Keratinocyte (primary cell): ENCODE data around the gene MTMR11. TPM values are rescaled to one million over a fixed set of nuclear protein-coding genes. Genes with fewer than 3 reads are reported as not detected.
"Not testable (repeated sequence)": the region's sequence is repeated elsewhere in the genome, so short reads cannot be mapped to it uniquely, and the experiment has no call there.

Experiments used
- DNase-seq: peaks from one replicate; pipeline ENCODE4 v3.0.0-alpha.2; 2011; ENCODE audit warnings: low read depth, missing footprints, low spot score
- FAIRE-seq: peaks from 2 replicates; lab custom pipeline; 2011; peaks lifted over from hg19 to GRCh38; lab: Jason Lieb, UNC
- H2AFZ ChIP-seq: 2 replicates; pipeline ENCODE4 v1.6.0; 2012; ENCODE audit warnings: low read length, control low read depth, inconsistent platforms; ENCODE audit not compliant: control insufficient read depth
- H3K27ac ChIP-seq: 2 replicates; pipeline ENCODE4 v1.5.1; 2011; ENCODE audit warnings: low read length; ENCODE audit not compliant: control insufficient read depth, insufficient read depth
- H3K27me3 ChIP-seq: 3 replicates; pipeline ENCODE4 v1.6.0; 2011; ENCODE audit warnings: low read length; ENCODE audit not compliant: control insufficient read depth, insufficient read depth; ENCODE audit errors: extremely low read depth
- H3K36me3 ChIP-seq, 2 experiments: 2 replicates in 1 of 2; 3 replicates in 1 of 2; pipeline ENCODE4 v1.5.1; 2011; ENCODE audit warnings: low read length in 2 of 2, mild to moderate bottlenecking in 1 of 2; ENCODE audit not compliant: control insufficient read depth in 2 of 2, insufficient read depth in 2 of 2; ENCODE audit errors: extremely low read depth in 1 of 2
- H3K4me1 ChIP-seq: 3 replicates; pipeline ENCODE4 v1.5.1; 2011; ENCODE audit warnings: low read length; ENCODE audit not compliant: control insufficient read depth, insufficient read depth; ENCODE audit errors: extremely low read depth
- H3K4me2 ChIP-seq: 3 replicates; pipeline ENCODE4 v1.6.0; 2011; ENCODE audit warnings: low read depth, low read length; ENCODE audit not compliant: control insufficient read depth, insufficient read depth; ENCODE audit errors: extremely low read depth
- H3K4me3 ChIP-seq, 3 experiments: fragments of 200-600 bp in 1 of 3; sonication (generic) in 1 of 3; 2 replicates in 2 of 3; 3 replicates in 1 of 3; pipeline ENCODE4 v1.5.1; 2011 to 2016; ENCODE audit warnings: low read length in 3 of 3, mild to moderate bottlenecking in 3 of 3, control low read depth in 2 of 3, inconsistent platforms in 1 of 3, low read depth in 1 of 3, mixed read lengths in 1 of 3, mixed run types in 1 of 3, moderate library complexity in 1 of 3; ENCODE audit not compliant: control insufficient read depth in 2 of 3, insufficient read depth in 2 of 3; ENCODE audit errors: extremely low read depth in 1 of 3
- H3K79me2 ChIP-seq: 2 replicates; pipeline ENCODE4 v1.6.0; 2012; ENCODE audit warnings: low read length; ENCODE audit not compliant: control insufficient read depth, insufficient read depth
- H3K9ac ChIP-seq: 3 replicates; pipeline ENCODE4 v1.6.0; 2011; ENCODE audit warnings: low read length; ENCODE audit not compliant: control insufficient read depth, insufficient read depth; ENCODE audit errors: extremely low read depth
- H3K9me1 ChIP-seq: 3 replicates; pipeline ENCODE4 v1.6.0; 2011; ENCODE audit warnings: low read length; ENCODE audit not compliant: control insufficient read depth, insufficient read depth; ENCODE audit errors: extremely low read depth
- H3K9me3 ChIP-seq: 2 replicates; pipeline ENCODE4 v1.5.1; 2012; ENCODE audit warnings: low read depth, low read length; ENCODE audit not compliant: control insufficient read depth
- H4K20me1 ChIP-seq: 3 replicates; pipeline ENCODE4 v1.6.0; 2011; ENCODE audit warnings: low read length; ENCODE audit not compliant: control insufficient read depth, insufficient read depth; ENCODE audit errors: extremely low read depth
- EZH2 ChIP-seq: IDR thresholded peaks from one replicate; pipeline ENCODE4 v1.6.1; 2012; ENCODE audit warnings: inconsistent platforms, mild to moderate bottlenecking, low read length, moderate library complexity
- dilution Hi-C: fragments of 300-500 bp; cut with MboI; formaldehyde crosslinking; loops from one replicate; pipeline ENCODE4 v1.7.0; 2020; ENCODE audit warnings: low sequenced_read_pairs; ENCODE audit not compliant: extremely low pct_ligation_motif_present
- polyA plus RNA-seq, 5 experiments: library from polyadenylated mRNA; depleted of rRNA in 3 of 5; stranded (reverse) in 3 of 5; stranded (forward) in 1 of 5; unstranded in 1 of 5; fragments of >200 nt; gene quantifications; 1 replicate in 1 of 5; 2 replicates in 3 of 5; 3 replicates in 1 of 5; pipeline versions ENCODE4 v1.2.1 to v1.2.3, GENCODE V29; 2011 to 2012; ENCODE audit warnings: missing spikeins in 2 of 5, low read depth in 1 of 5, low replicate concordance in 1 of 5
- TF ChIP-seq, protein P1 (sequence below), 3 experiments: IDR thresholded peaks in 1 of 3; conservative IDR thresholded peaks in 1 of 3; optimal IDR thresholded peaks in 1 of 3; 2 replicates in 2 of 3; 3 replicates in 1 of 3; pipeline versions ENCODE3 to v1.5.1; 2011; ENCODE audit warnings: low read length in 3 of 3, mild to moderate bottlenecking in 3 of 3, moderate library complexity in 2 of 3, control low read depth in 1 of 3, inconsistent platforms in 1 of 3; ENCODE audit not compliant: insufficient read depth in 2 of 3; ENCODE audit errors: extremely low read depth in 1 of 3

MTMR11 gene
- polyA plus RNA-seq, 1 donor (not counting 4 experiments of a cell fraction or from before 2014, with no cell fraction given) = 11.8 TPM

DNA sequence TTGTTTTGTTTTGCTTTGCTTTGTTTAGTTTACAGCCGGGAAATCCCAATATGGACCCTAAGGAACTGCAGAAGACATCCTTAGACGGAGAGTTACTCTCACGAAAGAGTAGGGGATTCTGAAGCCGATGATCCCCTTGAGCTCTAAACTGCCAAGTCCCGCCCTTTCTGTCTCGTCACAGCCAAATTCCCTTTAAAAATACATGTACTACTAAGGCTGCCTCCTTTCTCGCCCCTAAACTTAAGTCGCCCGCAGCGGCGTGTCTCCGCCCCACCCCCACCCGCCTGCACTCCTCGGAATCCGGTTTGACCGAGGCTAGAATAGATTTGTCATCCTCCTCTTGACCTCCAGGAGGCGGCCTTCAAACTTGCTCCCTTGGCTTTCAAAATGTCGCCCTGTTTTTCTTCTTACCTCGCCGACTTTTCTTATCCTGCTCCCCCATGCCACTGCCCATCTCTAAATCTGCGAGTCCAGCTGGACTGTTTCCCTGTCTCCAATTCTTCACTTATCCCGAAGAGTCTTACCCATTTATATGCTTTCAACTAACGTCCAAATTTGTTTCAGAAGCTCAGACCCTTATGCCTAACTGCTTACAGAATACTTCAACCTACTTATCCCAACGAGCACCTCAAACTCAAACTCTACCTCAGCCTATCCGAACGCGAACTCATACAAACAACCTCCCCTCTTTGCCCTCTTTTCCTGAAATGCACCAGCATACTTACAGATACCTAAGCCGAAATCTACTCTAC lies 48.3 kb downstream of the MTMR11 start:
- DNase-seq (peak; percentile 60), FAIRE-seq (no peak)
- H3K27ac ChIP-seq = peak overlapping the region; percentile 98
- peak overlapping the region; percentile 94 for H2AFZ ChIP-seq
- H3K4me1 ChIP-seq = peaks cover 20% of the 10 kb centered on the region
- no peaks in the 10 kb centered on the region for H3K9me1 ChIP-seq
- dilution Hi-C loops = no loop called here
- no peaks in the 10 kb centered on the region for H3K36me3 ChIP-seq
- H3K4me2 ChIP-seq = peak overlapping the region; percentile 100
- H3K27me3 ChIP-seq = no peaks in the 10 kb centered on the region
- H3K79me2 ChIP-seq = no peaks in the 10 kb centered on the region
- H3K9ac ChIP-seq = peak overlapping the region; percentile 92
- TF ChIP-seq, protein P1, sequence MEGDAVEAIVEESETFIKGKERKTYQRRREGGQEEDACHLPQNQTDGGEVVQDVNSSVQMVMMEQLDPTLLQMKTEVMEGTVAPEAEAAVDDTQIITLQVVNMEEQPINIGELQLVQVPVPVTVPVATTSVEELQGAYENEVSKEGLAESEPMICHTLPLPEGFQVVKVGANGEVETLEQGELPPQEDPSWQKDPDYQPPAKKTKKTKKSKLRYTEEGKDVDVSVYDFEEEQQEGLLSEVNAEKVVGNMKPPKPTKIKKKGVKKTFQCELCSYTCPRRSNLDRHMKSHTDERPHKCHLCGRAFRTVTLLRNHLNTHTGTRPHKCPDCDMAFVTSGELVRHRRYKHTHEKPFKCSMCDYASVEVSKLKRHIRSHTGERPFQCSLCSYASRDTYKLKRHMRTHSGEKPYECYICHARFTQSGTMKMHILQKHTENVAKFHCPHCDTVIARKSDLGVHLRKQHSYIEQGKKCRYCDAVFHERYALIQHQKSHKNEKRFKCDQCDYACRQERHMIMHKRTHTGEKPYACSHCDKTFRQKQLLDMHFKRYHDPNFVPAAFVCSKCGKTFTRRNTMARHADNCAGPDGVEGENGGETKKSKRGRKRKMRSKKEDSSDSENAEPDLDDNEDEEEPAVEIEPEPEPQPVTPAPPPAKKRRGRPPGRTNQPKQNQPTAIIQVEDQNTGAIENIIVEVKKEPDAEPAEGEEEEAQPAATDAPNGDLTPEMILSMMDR (optimal IDR thresholded peaks at IDR 0.05 in 1 of 3, IDR thresholded peaks at IDR 0.05 in 1 of 3, conservative IDR thresholded peaks at IDR 0.05 in 1 of 3; ENCODE audit: extremely low read depth in 1 of 3, insufficient read depth in 2 of 3, low read length in 3 of 3) = peak; percentile 69 to 76 (median 70)
- TF ChIP-seq EZH2 = no peak
- H4K20me1 ChIP-seq = no peaks in the 10 kb centered on the region
- no peaks in the 10 kb centered on the region for H3K9me3 ChIP-seq
- peak overlapping the region; percentile 53 to 88 (median 61) for H3K4me3 ChIP-seq

DNA sequence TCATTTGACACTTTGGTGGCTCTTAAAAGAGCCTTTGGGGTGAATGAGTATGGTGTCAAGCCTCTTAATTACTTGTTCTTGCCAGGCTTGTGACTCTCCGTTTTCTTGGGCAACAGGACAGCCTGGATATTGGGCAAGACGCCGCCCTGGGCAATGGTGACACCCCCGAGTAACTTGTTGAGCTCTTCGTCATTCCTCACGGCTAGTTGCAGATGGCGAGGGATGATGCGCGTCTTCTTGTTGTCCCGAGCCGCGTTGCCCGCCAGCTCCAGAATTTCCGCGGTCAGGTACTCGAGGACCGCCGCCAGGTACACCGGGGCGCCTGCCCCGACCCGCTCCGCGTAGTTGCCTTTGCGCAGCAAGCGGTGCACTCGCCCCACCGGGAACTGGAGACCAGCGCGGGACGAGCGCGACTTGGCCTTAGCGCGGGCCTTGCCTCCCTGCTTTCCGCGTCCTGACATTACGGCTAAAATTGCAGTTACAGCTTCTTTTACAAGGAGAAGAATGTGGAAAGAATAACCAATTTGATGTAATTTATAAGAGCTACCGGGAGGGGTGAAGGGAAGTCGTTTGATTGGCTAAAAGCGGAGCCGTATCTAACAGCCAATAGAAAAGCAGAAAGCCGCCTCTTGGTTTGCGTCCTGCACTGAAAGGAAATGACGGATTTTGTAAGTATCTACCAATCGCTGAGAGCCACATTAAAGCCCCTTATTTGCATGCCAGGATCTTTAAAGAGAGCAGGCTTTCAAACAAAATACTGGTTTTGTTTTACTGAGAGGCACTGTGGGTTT lies 49.0 kb downstream of the MTMR11 start:
- Histone ChIP-seq H3K79me2 (no peaks in the 10 kb centered on the region), H3K9me3 (no peaks in the 10 kb centered on the region), H3K9ac (peak overlapping the region; percentile 92), H3K27me3 (no peaks in the 10 kb centered on the region), H3K9me1 (no peaks in the 10 kb centered on the region), H3K4me3 (peak overlapping the region; percentile 53 to 88 (median 61)), H3K36me3 (no peaks in the 10 kb centered on the region), H3K4me1 (peaks cover 20% of the 10 kb centered on the region), H2AFZ (peak overlapping the region; percentile 49), H3K27ac (peak overlapping the region; percentile 98), H4K20me1 (no peaks in the 10 kb centered on the region), H3K4me2 (peak overlapping the region; percentile 100)
- FAIRE-seq (no peak), DNase-seq (peak; percentile 85)
- dilution Hi-C loops = no loop called here
- TF ChIP-seq, protein P1 (optimal IDR thresholded peaks at IDR 0.05 in 1 of 3, IDR thresholded peaks at IDR 0.05 in 1 of 3, conservative IDR thresholded peaks at IDR 0.05 in 1 of 3; ENCODE audit: extremely low read depth in 1 of 3, insufficient read depth in 2 of 3, low read length in 3 of 3) = no peak
- TF ChIP-seq EZH2 = no peak

DNA sequence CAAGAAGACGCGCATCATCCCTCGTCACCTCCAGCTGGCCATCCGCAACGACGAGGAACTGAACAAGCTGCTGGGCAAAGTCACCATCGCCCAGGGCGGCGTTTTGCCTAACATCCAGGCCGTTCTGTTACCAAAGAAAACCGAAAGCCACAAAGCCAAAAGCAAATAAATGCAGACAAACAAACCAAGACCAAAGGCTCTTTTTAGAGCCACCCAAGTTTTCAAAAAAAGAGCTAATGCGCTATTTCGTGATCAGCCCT lies 49.6 kb downstream of the MTMR11 start:
- DNase-seq, H3K36me3 ChIP-seq, dilution Hi-C loops, H3K9me1 ChIP-seq, H3K27me3 ChIP-seq, H2AFZ ChIP-seq, H3K9me3 ChIP-seq, FAIRE-seq, H3K79me2 ChIP-seq, H4K20me1 ChIP-seq: not testable (repeated sequence)
- peak overlapping the region; percentile 92 for H3K9ac ChIP-seq
- H3K4me2 ChIP-seq = peak overlapping the region; percentile 100
- H3K4me3 ChIP-seq = peak overlapping the region; percentile 53 to 88 (median 61)
- peak overlapping the region; percentile 98 for H3K27ac ChIP-seq
- H3K4me1 ChIP-seq = peaks cover 20% of the 10 kb centered on the region
